OCI-LY7 (cell line): ENCODE data around the gene XPR1. TPM values are rescaled to one million over a fixed set of nuclear protein-coding genes. Genes with fewer than 3 reads are reported as not detected.
A peak's percentile ranks its signal among the peaks of the same experiment; 100 is the strongest.

ENCODE experiments used
- BruUV-seq: library from RNA; stranded (reverse); fragments of 400-500 nt; replicated peaks from 2 replicates; lab custom pipeline; 2021; lab: Mats Ljungman, UMichigan
- CTCF ChIA-PET: fragments of 300-600 bp; sonication (Branson Sonifier 250); formaldehyde crosslinking; loops from one replicate; lab custom pipeline; 2022; ENCODE audit warnings: antibody characterized with exemption; ENCODE audit not compliant: unreplicated experiment; lab: Charles Lee
- POLR2A ChIA-PET: fragments of 300-600 bp; sonication (Branson Sonifier 250); formaldehyde crosslinking; loops from one replicate; lab custom pipeline; 2022; ENCODE audit warnings: antibody characterized with exemption; lab: Charles Lee
- DNase-seq: peaks from one replicate; pipeline ENCODE4 v3.0.0-alpha.2; 2015; ENCODE audit warnings: low spot score
- H2AFZ ChIP-seq: fragments of 200-600 bp; sonication (generic), shearing (Covaris generic); 2 replicates; pipeline ENCODE4 v1.6.1; 2014; ENCODE audit warnings: mild to moderate bottlenecking, antibody characterized with exemption, low read length, moderate library complexity
- H3K27ac ChIP-seq: fragments of 200-600 bp; sonication (generic); 2 replicates; pipeline ENCODE4 v1.5.1; 2014; ENCODE audit warnings: mixed run types, low read depth, mild to moderate bottlenecking, moderate library complexity, low read length, inconsistent platforms; ENCODE audit not compliant: poor library complexity, severe bottlenecking
- H3K36me3 ChIP-seq: fragments of 200-600 bp; sonication (generic); 2 replicates; pipeline ENCODE4 v1.6.1; 2014; ENCODE audit warnings: mild to moderate bottlenecking, antibody characterized with exemption, low read length, moderate library complexity, mixed read lengths; ENCODE audit not compliant: insufficient read depth
- H3K4me1 ChIP-seq: fragments of 200-600 bp; sonication (generic); 2 replicates; pipeline ENCODE4 v1.5.1; 2014; ENCODE audit warnings: mild to moderate bottlenecking, low read length; ENCODE audit not compliant: insufficient read depth, poor library complexity, severe bottlenecking
- H3K4me2 ChIP-seq: fragments of 200-600 bp; sonication (generic); 2 replicates; pipeline ENCODE4 v1.6.1; 2014; ENCODE audit warnings: mild to moderate bottlenecking, low read length
- H3K4me3 ChIP-seq: fragments of 200-600 bp; sonication (generic); 2 replicates; pipeline ENCODE4 v1.5.1; 2014; ENCODE audit warnings: mild to moderate bottlenecking, low read depth, low read length; ENCODE audit not compliant: poor library complexity, severe bottlenecking
- H3K79me2 ChIP-seq: fragments of 200-600 bp; sonication (generic); 2 replicates; pipeline ENCODE4 v1.6.1; 2016; ENCODE audit warnings: low read depth, mild to moderate bottlenecking, low read length, moderate library complexity, mixed read lengths; ENCODE audit not compliant: insufficient read depth
- H3K9me2 ChIP-seq: fragments of 200-600 bp; sonication (generic); 2 replicates; pipeline ENCODE4 v1.6.1; 2016; ENCODE audit warnings: mild to moderate bottlenecking, low read length, mixed read lengths; ENCODE audit not compliant: insufficient read depth
- H3K9me3 ChIP-seq: fragments of 200-600 bp; sonication (generic); 2 replicates; pipeline ENCODE4 v1.6.1; 2014; ENCODE audit warnings: mild to moderate bottlenecking, mixed run types, low read length, mixed read lengths
- H4K20me1 ChIP-seq: fragments of 200-600 bp; sonication (generic); 2 replicates; pipeline ENCODE4 v1.6.1; 2014; ENCODE audit warnings: mild to moderate bottlenecking, antibody characterized with exemption, low read length, moderate library complexity, mixed read lengths; ENCODE audit not compliant: insufficient read depth
- EZH2phosphoT487 ChIP-seq: fragments of 200-600 bp; sonication (generic); IDR thresholded peaks from 2 replicates; pipeline ENCODE4 v1.6.1; 2018; ENCODE audit warnings: low read depth, borderline replicate concordance, mild to moderate bottlenecking, mixed run types, antibody characterized with exemption, low read length, moderate library complexity, mixed read lengths
- intact Hi-C: fragments of 100-400 bp; cut with micrococcal nuclease; formaldehyde crosslinking; loops from one replicate; pipeline ENCODE4 v1.10.0; 2022; ENCODE audit not compliant: unreplicated experiment
- total RNA-seq, 2 experiments: library from RNA; depleted of rRNA in 1 of 2; stranded (reverse); fragments of >200 nt in 1 of 2; shearing (Covaris generic) in 1 of 2; gene quantifications; 2 replicates each; pipeline ENCODE4 v1.2.3, GENCODE V29; 2014 to 2022
- TF ChIP-seq, protein P1 (sequence below): fragments of 200-600 bp; sonication (generic); conservative IDR thresholded peaks from 2 replicates; pipeline ENCODE4 v1.5.1; 2014; ENCODE audit warnings: mild to moderate bottlenecking, antibody characterized with exemption, low read length, moderate library complexity, mixed read lengths

The XPR1 gene
- total RNA-seq, 2 experiments from 2014 or later, result 8.6 to 17.2 TPM

- H3K9me2 ChIP-seq, result no peaks in the 10 kb centered on the region
- H3K4me3 ChIP-seq, result no peak overlapping the region
- no peak for TF ChIP-seq EZH2phosphoT487
- TF ChIP-seq, protein P1, sequence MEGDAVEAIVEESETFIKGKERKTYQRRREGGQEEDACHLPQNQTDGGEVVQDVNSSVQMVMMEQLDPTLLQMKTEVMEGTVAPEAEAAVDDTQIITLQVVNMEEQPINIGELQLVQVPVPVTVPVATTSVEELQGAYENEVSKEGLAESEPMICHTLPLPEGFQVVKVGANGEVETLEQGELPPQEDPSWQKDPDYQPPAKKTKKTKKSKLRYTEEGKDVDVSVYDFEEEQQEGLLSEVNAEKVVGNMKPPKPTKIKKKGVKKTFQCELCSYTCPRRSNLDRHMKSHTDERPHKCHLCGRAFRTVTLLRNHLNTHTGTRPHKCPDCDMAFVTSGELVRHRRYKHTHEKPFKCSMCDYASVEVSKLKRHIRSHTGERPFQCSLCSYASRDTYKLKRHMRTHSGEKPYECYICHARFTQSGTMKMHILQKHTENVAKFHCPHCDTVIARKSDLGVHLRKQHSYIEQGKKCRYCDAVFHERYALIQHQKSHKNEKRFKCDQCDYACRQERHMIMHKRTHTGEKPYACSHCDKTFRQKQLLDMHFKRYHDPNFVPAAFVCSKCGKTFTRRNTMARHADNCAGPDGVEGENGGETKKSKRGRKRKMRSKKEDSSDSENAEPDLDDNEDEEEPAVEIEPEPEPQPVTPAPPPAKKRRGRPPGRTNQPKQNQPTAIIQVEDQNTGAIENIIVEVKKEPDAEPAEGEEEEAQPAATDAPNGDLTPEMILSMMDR, result no peak
- H3K36me3 ChIP-seq, result no peaks in the 10 kb centered on the region
- no peaks in the 10 kb centered on the region for H4K20me1 ChIP-seq
- no peaks in the 10 kb centered on the region for H3K9me3 ChIP-seq
- POLR2A ChIA-PET, result no interaction called here
- H2AFZ ChIP-seq, result no peak overlapping the region
- no peaks in the 10 kb centered on the region for H3K79me2 ChIP-seq
- intact Hi-C loops, result no loop called here
- H3K4me1 ChIP-seq, result peaks cover 32% of the 10 kb centered on the region
- CTCF ChIA-PET, result no interaction called here
- BruUV-seq, result no TSS peak
- no peak for DNase-seq
- H3K4me2 ChIP-seq, result no peak overlapping the region
- H3K27ac ChIP-seq, result no peak overlapping the region
Observed at GRCh38 chr1:180933141-180933540, 301.3 kb downstream of the XPR1 start.

DNA sequence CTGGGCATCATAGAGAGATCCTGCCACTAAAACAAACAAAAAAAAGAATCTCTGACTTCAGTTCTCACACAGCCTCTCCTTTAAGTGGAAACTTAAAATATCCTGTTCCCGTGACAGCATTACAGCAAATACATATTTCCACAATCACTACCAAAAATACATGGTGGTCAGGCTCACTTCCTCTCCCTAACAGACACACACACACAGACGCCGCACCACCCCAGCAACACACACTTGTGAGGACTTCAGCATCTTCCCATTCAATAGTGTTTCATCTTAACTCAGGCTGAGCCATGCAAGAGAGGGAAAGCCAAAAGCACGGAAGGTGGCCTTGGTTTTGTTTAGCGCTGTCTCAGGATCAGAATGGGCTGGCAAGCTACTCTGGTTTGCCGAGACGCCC is 302.7 kb downstream of the XPR1 start:
- TF ChIP-seq, protein P1, result no peak
- no peak for TF ChIP-seq EZH2phosphoT487
- Histone ChIP-seq H3K36me3 (no peaks in the 10 kb centered on the region), H3K9me3 (no peaks in the 10 kb centered on the region), H3K4me3 (no peak overlapping the region), H3K79me2 (no peaks in the 10 kb centered on the region), H3K9me2 (no peaks in the 10 kb centered on the region), H3K4me2 (peak overlapping the region; percentile 47), H4K20me1 (no peaks in the 10 kb centered on the region), H3K27ac (no peak overlapping the region), H2AFZ (no peak overlapping the region), H3K4me1 (peaks cover 32% of the 10 kb centered on the region)
- no TSS peak for BruUV-seq
- ChIA-PET CTCF (no interaction called here), POLR2A (no interaction called here)
- intact Hi-C loops, result no loop called here
- peak; percentile 38 for DNase-seq

DNA sequence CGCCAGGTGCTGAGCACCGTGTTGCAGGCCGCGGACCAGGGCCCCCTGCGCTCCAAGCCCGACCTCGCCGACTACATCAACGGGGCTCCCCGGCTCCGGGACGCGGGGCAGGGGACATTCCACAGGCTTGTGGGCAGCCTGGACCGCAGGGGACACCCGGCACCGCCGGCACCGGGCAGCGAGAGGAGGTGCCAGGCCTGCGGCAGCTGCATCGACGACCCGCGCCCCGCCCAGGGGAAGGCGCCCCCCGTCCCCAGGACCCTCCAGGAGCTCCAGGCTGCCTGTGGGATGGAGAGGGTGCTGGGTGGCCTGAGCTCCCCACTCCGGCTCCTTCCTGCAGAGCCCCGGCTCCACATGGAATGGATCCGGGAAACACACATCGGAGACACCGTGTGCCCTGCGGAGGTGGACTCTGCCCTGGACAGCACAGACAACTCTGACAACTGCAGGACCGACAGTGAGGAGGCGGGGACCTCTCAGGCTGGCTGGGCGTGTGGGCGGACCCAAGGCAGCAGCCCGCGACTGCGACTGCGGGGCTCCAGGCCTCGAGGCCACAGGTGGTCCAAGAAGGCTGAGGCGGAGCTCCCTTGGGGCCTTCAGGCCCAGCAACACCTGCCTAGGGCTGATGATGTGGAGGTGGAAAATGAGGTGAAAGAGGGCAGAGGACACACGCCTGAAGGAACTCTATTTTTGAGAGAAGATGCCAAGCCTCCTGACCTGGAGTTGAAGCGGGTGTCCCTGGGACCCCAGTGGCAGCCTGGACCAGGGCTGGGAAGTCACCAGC is 303.7 kb downstream of the XPR1 start:
- Histone ChIP-seq H2AFZ (no peak overlapping the region), H3K79me2 (no peaks in the 10 kb centered on the region), H3K4me1 (peaks cover 35% of the 10 kb centered on the region), H3K9me3 (no peaks in the 10 kb centered on the region), H3K36me3 (no peaks in the 10 kb centered on the region), H3K4me2 (peak overlapping the region; percentile 47), H3K27ac (no peak overlapping the region), H3K9me2 (no peaks in the 10 kb centered on the region), H4K20me1 (no peaks in the 10 kb centered on the region), H3K4me3 (no peak overlapping the region)
- POLR2A ChIA-PET, result interaction anchor here (0.5 to 1.1 kb wide), 3 partner anchors 10 to 88 kb away, joined by 3 to 4 read pairs (median 4); no protein-coding TSS in a partner anchor
- CTCF ChIA-PET, result interaction anchor here (0.6 to 0.7 kb wide), 2 partner anchors 9 to 209 kb away, joined by 3 read pairs; no protein-coding TSS in a partner anchor
- peak; percentile 86 for DNase-seq
- no TSS peak for BruUV-seq
- TF ChIP-seq EZH2phosphoT487, result no peak
- TF ChIP-seq, protein P1, result no peak
- intact Hi-C loops, result no loop called here
